GM12865 (cell line): ENCODE results near the gene MICAL2.

Source experiments
- DNase-seq: peaks from one replicate; pipeline ENCODE4 v3.0.0; 2010; ENCODE audit warnings: low read depth
- H3K4me3 ChIP-seq: 2 replicates; pipeline ENCODE4 v1.5.1; 2011; ENCODE audit warnings: mild to moderate bottlenecking, low read depth, low read length, control low read depth
- CTCF ChIP-seq: IDR thresholded peaks from 2 replicates; pipeline ENCODE4 v1.5.1; 2011; ENCODE audit warnings: low read length, control low read depth, low read depth, inconsistent platforms; ENCODE audit not compliant: insufficient read depth; ENCODE audit errors: missing control alignments

Gene MICAL2

GRCh38 chr11:12164061-12165014, 53.9 kb downstream of the MICAL2 start:
- no peak for TF ChIP-seq CTCF
- DNase-seq = no peak
- H3K4me3 ChIP-seq = no peak overlapping the region

GRCh38 chr11:12165237-12165875, 55.0 kb downstream of the MICAL2 start:
- no peak for DNase-seq
- TF ChIP-seq CTCF = no peak
- H3K4me3 ChIP-seq = no peak overlapping the region

- no peak for DNase-seq
- no peak overlapping the region for H3K4me3 ChIP-seq
- no peak for TF ChIP-seq CTCF
Measured at GRCh38 chr11:12166299-12167060, 56.1 kb downstream of the MICAL2 start.

- no peak overlapping the region for H3K4me3 ChIP-seq
- DNase-seq = no peak
- no peak for TF ChIP-seq CTCF
Measured at GRCh38 chr11:12167061-12168000, 56.9 kb downstream of the MICAL2 start.

GRCh38 chr11:12168114-12168513, 57.7 kb downstream of the MICAL2 start:
- no peak for DNase-seq
- TF ChIP-seq CTCF = no peak
- no peak overlapping the region for H3K4me3 ChIP-seq

GRCh38 chr11:12169822-12170221, 59.4 kb downstream of the MICAL2 start:
- no peak for TF ChIP-seq CTCF
- DNase-seq = no peak
- no peak overlapping the region for H3K4me3 ChIP-seq
